ENCODE measurements around the gene KRTAP10-8.
"Not testable (repeated sequence)": the region's sequence is repeated elsewhere in the genome, so short reads cannot be mapped to it uniquely, and the experiment has no call there.

Gene KRTAP10-8

DNA sequence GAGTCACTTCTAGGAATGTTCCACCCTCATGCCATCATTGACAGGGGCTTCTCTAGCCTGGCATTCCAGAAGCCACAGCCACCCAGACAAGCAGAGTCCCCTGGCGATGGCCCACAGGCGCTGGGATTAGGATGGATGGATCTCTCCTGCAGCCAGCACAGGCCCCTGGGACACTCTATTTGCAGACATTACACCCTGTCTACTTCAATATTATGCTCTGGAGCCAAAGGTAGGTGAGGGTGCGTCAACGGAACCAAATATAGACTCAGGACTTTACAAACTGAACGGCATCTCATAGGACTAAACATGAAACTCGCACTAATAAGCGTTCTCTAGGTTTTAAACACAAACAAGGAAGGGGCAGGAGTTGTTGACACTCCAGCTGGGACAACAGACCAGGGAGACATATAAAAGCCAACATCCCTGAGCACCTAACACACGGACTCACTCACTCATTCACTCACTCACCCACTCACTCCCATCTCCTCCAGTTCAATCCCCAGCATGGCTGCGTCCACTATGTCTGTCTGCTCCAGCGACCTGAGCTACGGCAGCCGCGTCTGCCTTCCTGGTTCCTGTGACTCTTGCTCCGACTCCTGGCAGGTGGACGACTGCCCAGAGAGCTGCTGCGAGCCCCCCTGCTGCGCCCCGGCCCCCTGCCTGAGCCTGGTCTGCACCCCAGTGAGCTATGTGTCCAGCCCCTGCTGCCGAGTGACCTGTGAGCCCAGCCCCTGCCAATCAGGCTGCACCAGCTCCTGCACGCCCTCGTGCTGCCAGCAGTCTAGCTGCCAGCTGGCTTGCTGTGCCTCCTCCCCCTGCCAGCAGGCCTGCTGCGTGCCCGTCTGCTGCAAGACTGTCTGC lies 11.5 kb upstream of the KRTAP10-8 start, which contains the start of gene KRTAP10-7:
Gene KRTAP10-7, plus strand, starts transcription at position 480 of the 861 bp plus-strand sequence. Its CDS starts 25 bp downstream, at position 505.
- DNase-seq, result not testable (repeated sequence)

DNA sequence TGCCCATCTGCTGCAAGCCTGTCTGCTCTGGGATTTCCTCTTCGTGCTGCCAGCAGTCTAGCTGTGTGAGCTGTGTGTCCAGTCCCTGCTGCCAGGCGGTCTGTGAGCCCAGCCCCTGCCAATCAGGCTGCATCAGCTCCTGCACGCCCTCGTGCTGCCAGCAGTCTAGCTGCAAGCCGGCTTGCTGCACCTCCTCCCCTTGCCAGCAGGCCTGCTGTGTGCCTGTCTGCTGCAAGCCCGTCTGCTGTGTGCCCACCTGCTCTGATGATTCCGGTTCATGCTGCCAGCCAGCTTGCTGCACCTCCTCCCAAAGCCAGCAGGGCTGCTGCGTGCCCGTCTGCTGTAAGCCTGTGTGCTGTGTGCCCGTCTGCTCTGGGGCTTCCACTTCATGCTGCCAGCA lies 10.8 kb upstream of the KRTAP10-8 start:
- DNase-seq, result not testable (repeated sequence)

DNA sequence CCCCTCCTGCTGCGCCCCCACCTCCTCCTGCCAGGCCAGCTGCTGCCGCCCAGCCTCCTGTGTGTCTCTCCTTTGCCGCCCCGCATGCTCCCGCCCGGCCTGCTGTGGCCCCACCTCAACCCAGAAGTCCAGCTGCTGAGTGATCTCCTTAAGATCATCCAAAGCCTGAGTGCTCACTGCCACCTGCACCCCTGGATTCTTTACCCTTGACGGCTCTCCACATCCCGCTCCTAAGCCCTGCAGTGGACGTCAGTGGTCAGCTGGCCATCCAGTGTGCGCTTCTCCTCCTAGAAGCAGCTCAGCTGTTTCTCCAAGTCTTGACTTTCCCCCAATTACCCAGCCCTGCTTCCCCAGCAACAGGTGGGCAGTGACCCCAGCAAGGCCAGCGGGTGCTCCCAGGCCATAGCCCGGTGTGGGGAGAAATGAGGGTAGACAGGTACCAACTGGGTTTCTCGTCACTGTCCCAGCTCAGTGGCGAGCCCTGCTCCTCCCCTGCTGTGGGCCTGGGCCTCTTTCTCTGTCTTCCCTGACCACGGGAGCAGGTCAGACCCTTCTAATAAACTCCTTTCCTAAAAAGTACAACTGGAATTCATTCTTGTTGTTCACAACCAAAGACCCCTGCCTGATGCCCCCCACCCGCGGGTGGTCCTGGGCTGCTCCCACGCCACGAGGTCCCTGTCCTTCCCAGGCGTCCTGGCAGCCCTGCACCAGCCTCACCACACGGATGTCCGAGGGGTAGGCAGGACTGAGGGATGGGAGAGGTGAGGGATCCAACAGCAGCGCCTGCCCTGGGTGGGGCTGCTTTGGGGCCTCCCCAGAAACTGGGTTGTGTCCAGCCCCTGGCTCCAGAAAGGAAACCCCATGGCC lies 10.1 kb upstream of the KRTAP10-8 start:
- no peak for DNase-seq

DNA sequence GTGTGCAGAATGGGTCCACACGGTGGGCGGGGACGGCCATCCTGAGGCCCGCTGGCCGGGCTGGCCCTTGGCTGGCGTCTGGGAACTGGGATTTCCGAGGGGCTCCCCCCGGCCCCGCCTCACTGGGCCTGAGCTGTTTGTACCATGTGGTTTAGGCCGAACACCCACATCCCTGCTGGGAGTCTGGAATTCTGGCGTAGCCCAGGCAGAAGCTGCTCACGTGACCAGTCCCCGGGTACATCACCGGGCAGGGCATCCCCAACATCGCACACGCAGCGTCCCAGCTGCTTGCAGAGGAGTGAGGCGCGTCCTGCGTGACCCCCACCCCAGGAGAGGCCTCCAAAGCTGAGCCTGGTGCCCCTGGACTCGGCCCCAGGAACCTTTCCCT lies 9.4 kb upstream of the KRTAP10-8 start:
- DNase-seq, result no peak

DNA sequence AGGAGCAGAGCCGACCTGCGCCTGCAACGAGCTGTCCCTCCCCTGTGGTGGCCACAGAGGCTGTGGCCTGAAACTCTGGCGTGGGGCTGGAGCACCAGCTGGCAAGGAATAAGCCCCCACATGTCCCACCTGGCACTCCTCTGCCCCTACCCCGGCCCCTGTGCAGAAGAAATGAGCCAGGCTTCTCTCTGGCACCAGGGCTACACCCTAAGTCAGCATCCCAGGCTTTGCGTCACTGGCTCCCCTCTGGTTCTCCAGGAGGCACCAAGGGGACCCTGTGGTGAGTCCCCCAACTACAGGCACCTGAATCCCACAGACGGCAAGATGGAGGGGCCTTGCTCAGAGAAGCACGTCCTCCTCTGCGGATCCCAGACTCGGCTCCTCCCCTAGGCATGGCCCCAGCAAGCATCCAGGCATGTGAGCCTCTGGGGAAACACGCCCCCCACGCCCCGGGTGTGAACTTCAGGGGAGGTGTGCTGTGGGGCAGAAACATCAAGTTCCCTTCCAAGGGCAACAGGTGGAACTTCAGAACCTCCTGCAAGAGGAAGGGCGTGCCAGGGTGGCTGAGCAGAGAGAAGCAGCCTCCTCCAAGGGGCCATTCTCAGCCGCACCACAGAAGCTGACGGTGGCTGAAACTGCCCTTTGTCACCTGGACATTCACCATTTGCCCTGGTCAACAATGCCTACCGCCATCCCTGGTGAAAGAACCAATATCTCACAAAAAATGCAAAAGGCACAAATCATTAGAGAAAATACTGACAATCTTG lies 8.6 kb upstream of the KRTAP10-8 start:
- no peak for DNase-seq

DNA sequence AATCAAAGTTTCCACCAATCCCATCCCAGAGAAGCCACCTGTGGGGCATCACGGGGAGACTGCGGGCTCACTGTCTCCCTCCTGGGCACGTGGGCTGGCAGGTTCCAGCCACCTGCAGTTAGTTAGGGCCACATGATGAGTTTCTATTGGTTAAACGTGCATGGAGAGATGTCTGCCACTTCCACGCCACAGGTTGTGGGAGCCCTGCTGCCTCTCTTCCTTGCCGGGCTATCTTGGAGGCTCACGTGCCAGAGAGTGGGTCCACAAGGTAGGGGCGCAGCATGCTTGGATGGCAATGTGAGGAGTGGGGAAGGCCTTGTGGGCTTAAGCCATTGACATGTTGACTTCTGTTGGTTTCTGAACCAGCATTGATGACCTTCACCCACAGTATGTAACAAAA lies 8.0 kb upstream of the KRTAP10-8 start:
- no peak for DNase-seq

DNA sequence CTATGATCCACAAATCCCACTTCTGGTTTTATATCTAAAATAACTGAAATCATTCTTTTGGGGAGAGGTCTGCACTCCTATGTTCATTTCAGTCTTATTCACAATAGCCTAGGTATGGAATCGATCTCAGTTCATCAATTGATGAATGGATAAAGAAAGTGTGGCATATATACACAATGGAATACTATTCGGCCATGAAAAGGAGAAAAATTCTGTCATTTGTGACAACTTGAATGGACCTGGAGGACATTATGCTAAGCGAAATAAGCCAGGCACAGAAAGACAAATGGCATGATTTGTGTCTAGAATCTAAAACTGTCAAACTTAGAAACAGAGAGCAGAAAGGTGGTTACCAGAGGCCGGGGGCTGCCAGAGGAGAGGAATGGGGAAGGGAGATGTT lies 5.4 kb upstream of the KRTAP10-8 start:
- DNase-seq, result no peak

DNA sequence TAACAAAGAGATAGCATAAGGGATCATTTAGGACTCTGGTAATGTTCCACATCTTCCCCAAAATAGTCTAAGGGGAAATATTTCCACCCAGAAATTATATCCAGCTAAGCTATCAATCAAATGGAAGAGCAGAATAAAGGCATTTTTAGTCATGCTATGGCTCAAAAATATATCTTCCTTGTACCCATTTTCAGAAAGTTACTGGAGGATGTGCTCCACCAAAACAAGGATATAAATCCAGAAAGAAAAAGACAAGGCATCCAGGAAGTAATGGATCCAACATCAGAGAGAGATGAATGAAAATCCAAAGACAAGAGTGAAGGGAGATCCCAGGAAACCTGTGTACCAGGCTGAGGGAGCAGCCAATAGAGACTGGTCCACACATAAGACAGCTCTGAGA lies 2.7 kb upstream of the KRTAP10-8 start:
- no peak for DNase-seq

DNA sequence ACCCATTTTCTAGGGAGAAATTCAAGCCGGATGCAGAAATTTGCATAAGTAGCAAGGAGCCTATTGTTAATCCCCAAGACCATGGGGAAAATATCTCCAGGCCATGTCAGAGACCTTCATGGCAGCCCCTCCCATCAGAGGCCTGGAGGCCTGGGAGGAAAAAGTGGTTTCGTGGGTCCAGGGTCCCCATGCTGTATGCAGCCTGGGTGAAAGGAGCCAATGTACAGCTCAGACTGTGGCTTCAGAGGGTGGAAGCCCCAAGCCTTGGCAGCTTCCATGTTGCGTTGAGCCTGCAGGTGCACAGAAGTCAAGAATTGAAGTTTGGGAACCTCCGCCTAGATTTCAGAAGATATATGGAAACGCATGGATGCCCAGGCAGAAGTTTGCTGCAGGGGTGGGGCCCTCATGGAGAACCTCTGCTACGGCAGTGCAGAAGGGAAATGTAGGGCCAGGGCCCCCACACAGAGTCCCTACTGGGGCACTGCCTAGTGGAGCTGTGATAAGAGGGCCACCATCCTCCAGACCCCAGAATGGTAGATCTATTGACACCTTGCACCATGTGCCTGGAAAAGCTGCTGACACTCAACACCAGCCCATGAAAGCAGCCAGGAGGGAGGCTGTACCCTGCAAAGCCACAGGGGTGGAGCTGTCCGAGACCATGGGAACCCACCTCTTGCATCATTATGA lies 1.6 kb upstream of the KRTAP10-8 start:
- not testable (repeated sequence) for DNase-seq

DNA sequence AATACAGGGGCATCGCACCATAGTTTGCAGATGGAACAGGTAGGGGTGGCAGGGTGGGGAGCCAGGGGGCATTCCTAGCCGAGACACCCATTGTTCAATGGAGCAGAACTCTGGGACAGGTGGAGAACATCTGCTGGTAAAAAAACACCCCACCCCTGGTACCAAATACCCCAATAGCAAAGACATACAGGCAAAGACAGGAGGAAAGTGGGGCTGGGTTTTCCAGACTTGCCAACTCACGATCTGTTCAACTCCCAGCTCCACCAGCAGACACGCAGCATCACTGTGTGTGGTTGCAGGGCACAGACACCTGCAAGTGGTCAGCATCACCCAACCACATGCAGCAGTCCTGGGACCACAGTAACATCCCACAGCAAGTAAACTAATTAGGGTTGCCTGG lies 328 bp upstream of the KRTAP10-8 start:
- DNase-seq, result no peak

DNA sequence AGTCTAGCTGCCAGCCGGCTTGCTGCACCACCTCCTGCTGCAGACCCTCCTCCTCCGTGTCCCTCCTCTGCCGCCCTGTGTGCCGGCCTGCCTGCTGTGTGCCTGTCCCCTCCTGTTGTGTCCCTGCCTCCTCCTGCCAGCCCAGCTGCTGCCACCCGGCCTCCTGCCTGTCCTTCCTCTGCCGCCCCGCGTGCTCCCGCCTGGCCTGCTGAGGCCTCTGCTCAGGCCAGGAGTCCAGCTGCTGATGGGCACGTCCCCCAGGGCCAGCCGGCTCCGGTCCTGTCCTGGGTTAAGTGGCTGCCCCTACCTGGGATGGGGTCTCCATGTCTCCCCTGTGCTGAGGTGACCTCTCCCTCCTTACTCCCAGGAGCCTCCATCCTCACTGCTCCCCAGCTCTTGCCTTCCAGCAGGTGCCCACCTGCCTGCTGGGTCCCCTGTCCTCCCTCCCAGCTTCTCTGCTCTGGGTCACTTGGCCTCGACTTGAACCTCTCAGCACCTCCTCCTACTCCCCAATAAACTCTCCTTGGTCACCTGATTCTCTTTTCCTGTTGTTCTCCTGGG lies 870 bp downstream of the KRTAP10-8 start:
- DNase-seq, result no peak

DNA sequence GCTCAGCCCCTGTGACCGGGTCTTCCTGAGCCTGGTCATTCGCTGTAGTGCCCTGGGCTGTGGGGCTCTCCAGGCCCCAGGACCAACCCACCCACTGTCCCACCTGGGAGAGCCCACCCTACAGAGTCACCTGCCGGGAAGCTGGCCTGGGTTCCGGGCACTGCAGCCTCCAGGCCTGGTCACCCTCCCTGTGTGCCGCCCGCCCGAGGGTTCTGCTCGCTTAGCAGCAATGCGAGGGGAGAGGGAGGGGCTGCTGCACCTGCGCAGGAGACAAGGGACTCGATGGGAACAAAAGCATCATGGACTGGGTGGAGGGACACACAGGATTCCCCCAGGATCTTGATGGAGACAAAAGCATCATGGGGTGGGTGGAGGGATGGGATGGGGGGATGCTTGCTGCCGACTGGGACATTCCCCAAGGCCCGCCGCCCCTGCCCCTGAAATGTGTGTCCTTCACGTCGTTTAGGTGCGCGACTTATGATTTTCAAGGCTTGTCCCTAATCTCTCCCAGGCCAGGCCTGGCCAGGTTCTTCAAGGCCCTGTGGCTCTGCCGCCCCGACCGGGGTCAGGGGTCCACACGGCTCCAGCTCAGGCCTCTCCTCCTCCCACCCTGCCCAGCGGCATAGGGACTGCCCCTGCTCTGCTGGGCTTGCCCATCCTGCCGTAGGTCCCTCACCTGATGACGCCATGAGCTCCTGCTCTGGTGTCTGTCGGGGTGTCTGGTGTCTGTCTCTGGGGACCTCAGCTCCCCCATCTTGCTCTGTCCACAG lies 1.7 kb downstream of the KRTAP10-8 start:
- no peak for DNase-seq

DNA sequence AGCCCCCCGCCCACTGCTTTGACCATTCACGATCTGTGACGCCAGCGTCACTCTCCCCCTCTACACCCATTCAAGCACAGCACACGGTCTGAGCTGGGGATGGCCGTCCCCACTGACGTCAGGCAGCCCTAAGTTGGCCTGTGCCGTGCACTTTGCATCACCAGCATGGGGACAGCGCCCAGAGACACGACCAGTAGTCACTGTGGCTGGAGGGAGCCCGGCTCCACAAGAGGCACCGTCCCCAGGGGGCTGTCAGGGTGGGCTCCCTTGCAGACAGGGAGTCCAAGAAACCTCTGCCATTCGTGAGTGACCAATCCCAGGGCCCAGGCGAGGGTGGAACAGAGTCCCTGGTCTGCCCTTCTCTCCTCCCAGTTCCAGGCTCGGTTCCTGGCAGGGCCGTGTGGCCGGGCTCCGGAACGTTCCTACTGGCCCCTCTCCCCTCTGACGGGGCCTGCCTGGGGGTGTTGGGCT lies 2.3 kb downstream of the KRTAP10-8 start:
- DNase-seq, result no peak

DNA sequence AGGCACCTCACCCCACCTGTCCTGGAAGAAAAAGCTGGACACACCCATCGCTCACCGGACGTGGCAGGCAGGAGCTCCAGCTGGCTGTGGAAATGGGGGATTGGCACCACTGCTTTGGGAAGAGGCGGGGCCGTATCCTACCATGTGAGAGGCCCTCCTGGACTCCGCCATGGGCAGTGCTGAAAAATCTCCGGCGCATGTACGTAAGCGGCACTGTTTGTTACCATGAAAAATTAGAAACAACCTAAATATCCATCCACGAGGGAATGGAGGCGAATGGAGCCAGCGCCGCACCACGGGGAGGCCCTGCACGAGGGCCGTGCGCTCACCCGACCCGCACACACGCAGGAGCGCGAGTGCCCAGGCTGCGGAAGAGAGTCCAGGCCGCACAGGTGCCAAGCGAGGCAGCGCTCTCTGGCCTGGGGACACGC lies 3.1 kb downstream of the KRTAP10-8 start:
- DNase-seq, result no peak

DNA sequence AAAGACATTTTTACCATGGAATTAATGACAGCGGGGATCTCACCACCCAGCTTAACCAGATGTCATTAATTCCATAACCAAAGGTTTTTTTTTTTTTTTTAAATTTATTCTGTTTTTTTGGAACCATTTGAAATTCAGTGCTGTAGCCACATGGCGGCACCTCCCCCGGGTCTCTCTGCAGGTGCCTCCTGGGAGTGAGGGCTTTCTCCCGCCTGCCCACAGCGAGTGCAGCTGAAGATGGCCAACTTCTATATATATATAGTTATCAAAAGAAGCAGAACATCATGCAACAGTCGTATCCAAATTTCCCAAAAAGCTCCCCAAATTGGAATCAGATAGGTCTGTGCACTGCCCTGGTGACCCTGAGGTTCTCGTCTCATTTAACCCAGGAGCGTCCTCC lies 3.6 kb downstream of the KRTAP10-8 start:
- no peak for DNase-seq

DNA sequence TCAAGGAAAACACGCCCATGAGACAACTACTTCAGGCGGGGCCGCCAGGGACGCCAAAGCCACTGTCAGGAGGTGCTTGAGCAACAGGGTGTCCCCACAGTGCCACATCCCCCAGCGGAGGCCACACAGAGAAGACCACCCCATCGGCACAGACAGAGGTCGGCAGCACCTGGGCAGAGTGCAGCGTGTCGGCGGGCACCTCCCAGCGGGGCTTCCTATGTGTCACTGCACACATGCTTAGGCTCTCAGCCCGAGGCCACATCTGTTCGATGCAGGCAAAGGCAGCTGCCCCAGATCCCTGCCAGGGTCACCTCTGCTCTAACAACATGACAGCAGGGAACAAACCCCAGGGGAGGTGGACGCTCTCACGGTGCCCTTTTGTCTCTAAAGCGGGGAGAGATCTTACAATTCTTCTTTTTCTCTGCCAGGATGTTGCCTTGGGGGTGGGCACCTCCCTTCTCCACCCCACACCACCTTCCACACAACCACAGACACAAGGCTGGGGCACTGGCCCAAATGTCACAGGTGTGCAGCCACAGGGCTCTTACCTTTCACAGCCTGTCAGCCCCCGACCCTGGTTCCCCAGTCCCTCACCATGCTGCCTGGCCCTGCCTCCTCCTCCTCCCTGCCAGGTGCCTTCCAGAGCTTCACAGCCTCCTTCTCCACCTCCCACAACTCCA lies 4.2 kb downstream of the KRTAP10-8 start:
- no peak for DNase-seq

DNA sequence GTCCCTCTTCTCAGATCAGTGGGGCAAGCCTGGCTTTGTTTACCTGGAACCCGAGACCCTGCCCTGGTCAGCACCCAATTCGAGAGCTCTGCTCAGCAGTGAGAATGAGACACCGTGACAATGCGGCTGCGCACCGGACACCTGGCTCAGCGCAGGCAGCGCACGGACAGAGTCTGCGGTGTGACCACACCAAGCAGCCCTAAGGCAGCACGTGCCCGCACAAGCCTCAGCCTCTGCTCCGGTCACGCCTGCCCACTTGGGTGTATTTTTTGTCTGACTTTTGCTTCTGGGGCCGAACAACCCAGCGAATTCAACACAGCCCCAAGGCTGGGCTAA lies 4.7 kb downstream of the KRTAP10-8 start:
- DNase-seq, result no peak

DNA sequence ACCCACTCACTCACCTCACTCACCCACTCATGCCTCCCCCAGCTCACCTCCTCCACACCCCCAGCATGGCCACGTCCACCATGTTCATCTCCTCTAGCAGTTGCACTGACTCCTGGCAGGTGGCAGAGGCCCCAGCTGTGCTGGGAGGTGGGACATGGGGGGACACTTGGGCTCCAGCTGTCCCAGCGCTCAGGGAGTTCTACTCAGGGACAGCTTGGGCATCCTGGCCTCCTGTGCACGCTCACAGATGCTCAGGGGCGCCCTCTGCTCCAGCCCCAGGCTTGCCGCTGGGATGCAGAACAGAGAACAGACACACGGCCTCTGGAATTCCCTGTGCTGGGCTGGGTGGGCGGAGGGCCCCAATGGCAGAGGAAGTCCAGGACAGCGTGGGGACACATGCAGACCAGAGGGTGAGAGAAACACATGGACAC lies 5.2 kb downstream of the KRTAP10-8 start:
- DNase-seq, result no peak

DNA sequence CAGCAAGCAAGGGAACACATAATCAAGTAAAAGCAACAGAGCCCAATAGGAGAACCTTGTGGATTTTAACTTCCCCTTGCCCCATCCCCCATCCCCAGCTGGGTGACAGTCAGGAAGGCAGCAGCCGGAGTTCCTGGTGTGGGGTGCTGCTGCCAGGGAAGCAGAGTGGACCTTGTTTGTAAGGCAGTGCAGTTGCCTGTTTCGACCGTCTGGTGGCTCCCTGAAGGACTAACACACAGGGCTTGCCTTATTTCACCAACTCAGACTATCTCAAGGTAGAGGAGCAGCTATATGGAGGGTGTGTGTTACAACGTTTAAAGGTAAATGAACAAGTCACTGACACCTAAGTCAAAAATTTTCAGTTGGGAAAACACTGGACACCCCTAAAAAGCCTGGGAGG lies 6.6 kb downstream of the KRTAP10-8 start:
- DNase-seq, result no peak

DNA sequence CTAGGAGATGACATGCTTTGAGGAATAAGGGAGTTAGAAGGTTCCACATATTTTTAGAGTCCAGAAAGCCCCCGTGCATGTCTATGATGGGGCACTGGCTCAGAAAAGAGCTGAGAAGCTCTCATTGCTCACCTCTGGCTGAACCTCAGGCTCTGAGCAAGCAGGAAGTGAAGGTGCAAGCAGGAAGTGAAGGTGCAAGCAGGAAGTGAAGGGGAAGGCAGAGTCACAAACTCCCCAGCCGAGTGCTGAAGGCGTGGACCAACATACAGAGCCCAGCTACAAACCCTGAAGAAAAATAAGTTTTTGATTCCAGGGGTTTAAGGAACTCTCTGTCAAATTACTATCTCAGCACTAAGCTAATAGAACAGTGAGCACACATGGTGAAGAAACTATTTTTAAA lies 7.0 kb downstream of the KRTAP10-8 start:
- DNase-seq, result no peak

DNA sequence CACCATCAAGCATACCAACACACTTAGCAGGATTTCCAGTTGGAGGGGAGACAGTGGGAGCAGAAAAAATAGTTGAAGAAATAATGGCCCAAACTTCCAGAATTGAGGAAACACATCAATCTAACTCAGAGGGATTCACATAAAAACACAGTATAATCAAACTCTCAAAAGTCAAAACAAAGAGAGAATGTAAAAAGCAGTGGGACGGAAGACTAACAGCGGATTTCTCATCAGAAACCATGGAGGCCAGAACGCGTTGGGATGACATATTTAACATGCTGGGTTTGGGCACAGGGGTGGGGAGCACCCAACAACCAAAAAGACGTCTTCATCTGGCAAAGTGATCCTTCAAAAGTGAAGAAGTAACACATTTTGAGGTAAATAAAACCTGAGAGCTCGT lies 8.0 kb downstream of the KRTAP10-8 start:
- no peak for DNase-seq

Data from NCI-H774 (cell line).